Right lobe of liver (tissue), 6 donors: ENCODE data around the gene SNHG17. TPM values are rescaled to one million over a fixed set of nuclear protein-coding genes. Genes with fewer than 3 reads are reported as not detected.

Experiments
- ATAC-seq, 4 donors: fragments of 200-7000 bp; cut with Tn5 transposase; one replicate each; pipeline ENCODE4 v1.9.1; 2020; ENCODE audit warnings: mild to moderate bottlenecking in 4 of 4, moderate library complexity in 4 of 4
- DNase-seq, 3 donors: peaks; one replicate each; pipeline ENCODE4 v3.0.0-alpha.2; 2020
- H3K27ac ChIP-seq, 3 donors: fragments of 200-600 bp; one replicate each; pipeline ENCODE4 v1.8.0; 2022
- H3K27me3 ChIP-seq, 2 donors: fragments of 200-600 bp; one replicate each; pipeline ENCODE4 v1.8.0; 2022
- H3K36me3 ChIP-seq, 4 donors: fragments of 200-600 bp; sonication (generic) in 1 of 4; one replicate each; pipeline versions ENCODE4 v1.5.1 to v1.8.0; 2017 to 2022; ENCODE audit warnings: control low read depth in 1 of 4
- H3K4me1 ChIP-seq, 4 donors: fragments of 200-600 bp; sonication (generic) in 1 of 4; one replicate each; pipeline versions ENCODE4 v1.5.1 to v1.8.0; 2017 to 2022; ENCODE audit warnings: control low read depth in 1 of 4
- H3K4me3 ChIP-seq, 3 donors: fragments of 200-600 bp; one replicate each; pipeline ENCODE4 v1.8.0; 2022
- H3K9me3 ChIP-seq, 4 donors: fragments of 200-600 bp; sonication (generic) in 1 of 4; one replicate each; pipeline versions ENCODE4 v1.5.1 to v1.8.0; 2017 to 2022; ENCODE audit warnings: control low read depth in 1 of 4
- POLR2A ChIP-seq: fragments of 450-650 bp; IDR thresholded peaks from one replicate; pipeline ENCODE4 v1.6.1; 2017; ENCODE audit warnings: antibody characterized with exemption, mild to moderate bottlenecking
- WGBS: methylation state at CpG from one replicate; pipeline ENCODE4 v1.1.6; 2018; ENCODE audit warnings: low coverage, low lambda C conversion rate; ENCODE audit not compliant: insufficient coverage; ENCODE audit errors: missing lambda C conversion rate; 5-methylcytosine and 5-hydroxymethylcytosine counted together
- intact Hi-C, 2 donors: fragments of 100-400 bp; cut with DNase I; formaldehyde crosslinking; loops; one replicate each; pipeline versions ENCODE4 v1.11.2 to v1.14.1; 2022
- total RNA-seq, 6 experiments: library from RNA; depleted of rRNA in 2 of 6; stranded (reverse); fragments of >200 nt in 2 of 6; fragmentation: NEBNext Ultra II Directional in 3 of 6; extraction: Animal tissue kit (Norgen Biotek cat#: 25700) in 3 of 6; gene quantifications; one replicate each; pipeline versions ENCODE4 v1.1.0 to v1.2.4, GENCODE V29; 2016 to 2023
- TF ChIP-seq, protein P1 (sequence below), 4 donors: fragments of 200-600 bp in 3 of 4; fragments of 450-650 bp in 1 of 4; IDR thresholded peaks; one replicate each; pipeline versions ENCODE4 v1.5.1 to v1.8.0; 2016 to 2022; ENCODE audit warnings: antibody characterized with exemption in 4 of 4, mild to moderate bottlenecking in 2 of 4
- donor health status: DM: no; HTN: yes; CAD: no.
- donor health status: DM: no; HTN: no; CAD: no.
- donor health status: DM: no; HTN: no; CAD: no.
- donor health status: DM: no; HTN: yes; CAD: no.
- donor health status: DM: no; HTN: yes; CAD: no.

Gene SNHG17
- total RNA-seq, 6 experiments from 2014 or later = 2.5 to 21.8 (median 8.5) TPM

DNA sequence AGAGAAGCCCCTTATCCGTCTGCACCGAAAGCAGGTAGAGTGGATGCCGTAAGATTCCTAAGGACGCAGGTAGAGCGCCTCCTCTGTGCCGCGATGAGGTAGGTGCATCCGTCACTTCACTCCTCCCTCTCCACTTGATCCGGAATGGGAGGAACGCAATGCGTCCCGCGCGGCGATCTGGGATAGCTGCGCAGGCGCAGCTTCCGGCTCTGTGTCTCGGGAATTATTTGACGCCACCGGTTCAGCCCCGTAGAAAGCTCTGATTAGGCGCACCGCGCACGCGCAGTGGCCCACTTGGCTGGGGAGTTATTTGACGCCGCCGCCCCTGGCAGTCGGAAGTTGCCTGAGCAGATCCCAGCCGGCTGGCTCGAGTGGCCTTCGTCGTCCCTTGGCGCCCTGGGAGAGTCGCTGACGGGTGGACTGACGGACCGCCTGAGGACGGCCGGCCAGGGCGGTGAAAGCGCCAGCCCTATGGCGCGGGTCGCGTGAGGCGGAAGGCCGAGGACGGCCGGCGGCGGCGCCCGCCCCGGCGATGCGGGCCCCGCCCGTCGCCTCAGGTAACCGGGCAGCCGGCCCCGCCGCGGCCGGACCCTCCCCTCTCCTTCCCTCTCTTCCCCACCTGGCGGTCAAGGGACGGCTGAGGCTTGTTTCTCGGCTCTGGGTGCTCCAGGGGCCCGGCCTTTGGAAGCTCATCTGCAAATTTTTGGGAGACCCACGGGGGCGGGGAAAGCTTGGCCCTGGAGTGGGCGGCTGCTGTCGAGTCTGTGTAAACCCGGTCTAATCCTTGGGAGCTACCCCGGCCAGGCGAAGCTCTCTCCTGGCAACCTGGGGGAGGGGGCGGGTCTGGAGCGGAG is 37.6 kb upstream of the SNHG17 start, which contains the start of gene RALGAPB:
Gene RALGAPB, plus strand, starts transcription at position 331 of the 854 bp plus-strand sequence. CDS start 15,590 bp downstream, outside the sequence.
- peak; percentile 98 to 99 (median 98) for ATAC-seq
- under 1% methylated on average over 17 of the region's 81 CpGs for WGBS

DNA sequence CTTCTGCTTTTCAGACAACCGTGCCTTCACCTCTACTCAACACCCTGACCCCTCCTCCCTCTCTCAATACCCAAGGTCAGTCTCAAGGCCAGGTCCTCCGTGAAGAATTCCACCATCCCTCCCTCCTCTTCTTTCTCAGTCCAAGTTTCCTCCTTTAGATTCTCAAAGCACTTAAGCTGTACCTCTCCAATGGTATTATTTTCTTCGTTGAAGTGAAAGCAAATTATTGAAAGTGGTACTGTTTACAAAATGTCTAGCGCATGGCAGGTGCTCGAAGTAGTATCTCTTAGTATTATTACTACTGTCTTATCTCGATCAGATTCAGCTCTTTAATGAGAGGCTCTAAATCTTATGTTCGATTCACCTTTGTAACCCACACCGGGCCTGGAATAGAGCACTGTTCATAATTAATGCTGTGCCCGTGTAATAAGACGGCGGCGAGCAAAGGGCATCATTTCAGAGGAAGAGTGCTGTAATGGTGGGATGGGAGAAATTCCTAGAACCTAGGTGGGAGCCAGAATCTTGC is 36.9 kb upstream of the SNHG17 start:
- H3K27me3 ChIP-seq = no peaks in the 10 kb centered on the region
- no peak for DNase-seq
- H3K36me3 ChIP-seq = no peaks in the 10 kb centered on the region
- H3K4me1 ChIP-seq = peaks cover 0 to 10% (median 3%) of the 10 kb centered on the region in 4 donors
- peak in 3 of 4 donors; percentile 3 to 31 (median 5) for ATAC-seq
- peak overlapping the region; percentile 4 to 51 (median 31) for H3K27ac ChIP-seq
- peak overlapping the region; percentile 35 to 87 (median 82) for H3K4me3 ChIP-seq
- no peak for TF ChIP-seq POLR2A
- TF ChIP-seq, protein P1, sequence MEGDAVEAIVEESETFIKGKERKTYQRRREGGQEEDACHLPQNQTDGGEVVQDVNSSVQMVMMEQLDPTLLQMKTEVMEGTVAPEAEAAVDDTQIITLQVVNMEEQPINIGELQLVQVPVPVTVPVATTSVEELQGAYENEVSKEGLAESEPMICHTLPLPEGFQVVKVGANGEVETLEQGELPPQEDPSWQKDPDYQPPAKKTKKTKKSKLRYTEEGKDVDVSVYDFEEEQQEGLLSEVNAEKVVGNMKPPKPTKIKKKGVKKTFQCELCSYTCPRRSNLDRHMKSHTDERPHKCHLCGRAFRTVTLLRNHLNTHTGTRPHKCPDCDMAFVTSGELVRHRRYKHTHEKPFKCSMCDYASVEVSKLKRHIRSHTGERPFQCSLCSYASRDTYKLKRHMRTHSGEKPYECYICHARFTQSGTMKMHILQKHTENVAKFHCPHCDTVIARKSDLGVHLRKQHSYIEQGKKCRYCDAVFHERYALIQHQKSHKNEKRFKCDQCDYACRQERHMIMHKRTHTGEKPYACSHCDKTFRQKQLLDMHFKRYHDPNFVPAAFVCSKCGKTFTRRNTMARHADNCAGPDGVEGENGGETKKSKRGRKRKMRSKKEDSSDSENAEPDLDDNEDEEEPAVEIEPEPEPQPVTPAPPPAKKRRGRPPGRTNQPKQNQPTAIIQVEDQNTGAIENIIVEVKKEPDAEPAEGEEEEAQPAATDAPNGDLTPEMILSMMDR (IDR thresholded peaks at IDR 0.05) = no peak
- 12% methylated on average over 12 of the region's 12 CpGs for WGBS
- no peaks in the 10 kb centered on the region for H3K9me3 ChIP-seq
- intact Hi-C loops = no loop called here

More for the DNA sequence above, 37.6 kb upstream of the SNHG17 start, which contains the start of gene RALGAPB:
- Histone ChIP-seq H3K27ac (peak within 1 kb of the TSS; percentile 72 to 86 (median 73)), H3K36me3 (no peaks in the 10 kb centered on the region), H3K27me3 (no peaks in the 10 kb centered on the region), H3K4me1 (peaks cover 0 to 10% (median 3%) of the 10 kb centered on the region in 4 donors), H3K4me3 (peak within 1 kb of the TSS; percentile 77 to 87 (median 82)), H3K9me3 (no peaks in the 10 kb centered on the region)
- intact Hi-C loops = no loop called here
- TF ChIP-seq, protein P1 (IDR thresholded peaks at IDR 0.05) = peak; percentile 33 to 63 (median 58)
- peak; percentile 54 for TF ChIP-seq POLR2A
- DNase-seq = peak; percentile 99

DNA sequence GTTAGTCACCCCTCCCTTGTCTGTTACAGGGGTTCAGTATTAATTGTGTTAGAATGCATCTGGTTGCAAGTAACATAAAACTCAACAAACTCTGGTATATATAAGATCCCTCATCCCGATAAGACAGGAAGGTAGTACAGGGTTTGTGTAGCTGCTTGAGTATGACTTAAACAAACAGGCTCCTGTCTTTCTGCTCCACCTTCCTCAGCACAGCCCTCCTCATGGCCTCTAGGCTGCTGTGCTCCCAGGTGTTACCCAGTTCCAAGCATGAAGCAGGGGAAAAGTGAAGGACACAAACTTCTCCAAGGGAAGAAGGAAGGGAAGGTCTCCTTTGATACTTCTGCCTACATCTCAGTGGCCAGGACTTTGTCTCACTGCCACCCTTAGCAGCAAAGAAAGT is 36.1 kb upstream of the SNHG17 start:
- H3K9me3 ChIP-seq = no peaks in the 10 kb centered on the region
- peaks cover 0 to 10% (median 3%) of the 10 kb centered on the region in 4 donors for H3K4me1 ChIP-seq
- ATAC-seq (no peak), DNase-seq (no peak)
- H3K36me3 ChIP-seq = no peaks in the 10 kb centered on the region
- intact Hi-C loops = no loop called here
- H3K27me3 ChIP-seq = no peaks in the 10 kb centered on the region
- H3K27ac ChIP-seq = no peak overlapping the region
- 80% methylated on average over 1 of the region's 1 CpG for WGBS
- H3K4me3 ChIP-seq = no peak overlapping the region
- TF ChIP-seq POLR2A = no peak
- TF ChIP-seq, protein P1 (IDR thresholded peaks at IDR 0.05) = no peak

DNA sequence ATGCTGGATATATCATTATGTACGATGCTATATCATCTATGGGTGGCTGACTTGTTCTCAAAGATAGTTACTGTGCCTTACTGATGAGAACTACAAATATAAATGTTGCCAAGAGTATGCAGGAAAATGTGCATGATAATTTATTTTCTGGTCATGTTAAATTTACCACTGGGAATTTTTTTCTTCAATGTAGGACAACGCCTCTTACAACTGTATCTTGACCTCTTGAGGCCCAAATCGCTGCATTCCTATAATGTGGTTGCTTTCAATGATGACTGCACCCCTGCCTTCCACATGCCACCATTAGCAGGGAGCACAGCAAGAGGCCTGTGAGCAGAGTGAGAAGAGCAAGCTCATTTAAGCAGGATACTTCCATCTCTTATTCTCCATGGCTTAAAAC is 31.9 kb upstream of the SNHG17 start:
- Histone ChIP-seq H3K27me3 (no peaks in the 10 kb centered on the region), H3K4me1 (no peaks in the 10 kb centered on the region), H3K4me3 (no peak overlapping the region), H3K27ac (no peak overlapping the region), H3K36me3 (no peaks in the 10 kb centered on the region), H3K9me3 (no peaks in the 10 kb centered on the region)
- DNase-seq = no peak
- intact Hi-C loops = no loop called here
- no peak for TF ChIP-seq POLR2A
- TF ChIP-seq, protein P1 (IDR thresholded peaks at IDR 0.05) = no peak
- 88% methylated on average over 3 of the region's 3 CpGs for WGBS
- no peak for ATAC-seq
